Metanephros (tissue), 1 donor: ENCODE results near the gene CA4. TPM values are rescaled to one million over a fixed set of nuclear protein-coding genes. Genes with fewer than 3 reads are reported as not detected.

Experiments
- total RNA-seq: library from RNA; depleted of rRNA; stranded (reverse); fragments of >200 nt; gene quantifications from one replicate; pipeline ENCODE4 v1.2.3, GENCODE V29; 2014

Gene CA4
- total RNA-seq: 18.9 TPM

DNA sequence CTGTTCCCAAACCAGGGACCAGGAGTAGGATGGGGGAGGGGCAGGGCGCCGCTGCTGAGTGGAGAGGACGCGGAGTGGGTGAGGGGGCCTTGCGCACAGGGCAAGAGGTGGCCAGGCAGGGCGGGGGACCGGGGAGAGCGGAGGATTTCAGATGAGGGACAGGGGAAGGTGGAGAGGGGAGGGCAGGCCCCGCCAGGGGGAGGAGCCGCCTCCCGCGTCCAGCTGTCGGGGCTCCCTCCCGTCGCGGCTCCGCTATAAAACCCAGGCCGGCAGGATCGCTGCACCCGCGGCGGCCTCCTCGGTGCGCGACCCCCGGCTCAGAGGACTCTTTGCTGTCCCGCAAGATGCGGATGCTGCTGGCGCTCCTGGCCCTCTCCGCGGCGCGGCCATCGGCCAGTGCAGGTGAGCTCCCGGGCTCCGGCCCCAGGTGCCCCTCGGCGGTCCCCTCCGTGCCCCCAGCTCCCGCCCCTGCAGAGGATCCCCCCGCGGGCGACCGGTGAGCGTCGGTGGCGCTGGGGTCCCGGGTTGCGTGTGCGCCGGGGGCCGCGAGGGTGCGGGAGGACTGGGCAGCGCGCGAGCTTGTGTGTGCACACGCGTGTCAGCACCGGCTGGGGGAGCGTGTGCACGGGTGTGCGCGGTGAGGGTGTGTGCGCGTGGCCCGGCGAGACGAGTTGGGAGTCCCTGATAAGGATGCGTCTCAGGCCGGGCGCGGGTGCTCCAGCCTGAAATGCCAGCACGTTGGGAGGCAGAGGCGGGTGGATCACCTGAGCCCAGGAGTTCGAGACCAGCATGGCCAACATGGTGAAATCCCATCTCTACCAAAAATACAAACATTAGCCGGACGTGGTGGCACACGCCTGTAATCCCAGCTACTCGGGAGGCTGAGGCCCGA, at the start of gene CA4:
CA4 (plus strand) TSS at position 283 of the 892 bp plus-strand sequence; CDS start at position 345, 62 bp downstream.

Other genes starting within 250 kb of the CA4 start
- gene RNFT1, start 185.2 kb upstream of the CA4 start, total RNA-seq: 17.7 TPM
- 23.1 TPM for gene HEATR6, start 71.1 kb upstream of the CA4 start, total RNA-seq
- gene USP32, start 242.2 kb downstream of the CA4 start, total RNA-seq: 57.3 TPM